Forelimb muscle (tissue), 1 donor: Measurements from ENCODE around the gene GPR142. TPM values are rescaled to one million over a fixed set of nuclear protein-coding genes. Genes with fewer than 3 reads are reported as not detected.

Source experiments
- DNase-seq: peaks from one replicate; pipeline ENCODE4 v3.0.0-alpha.2; 2013; ENCODE audit warnings: low read depth
- polyA plus RNA-seq: library from polyadenylated mRNA; unstranded; fragments of 120-200 nt; gene quantifications from one replicate; pipeline ENCODE4 v1.2.1, GENCODE V29; 2013; ENCODE audit not compliant: insufficient read length

GPR142 gene
- polyA plus RNA-seq, 1 donor: 0.20 TPM

GRCh38 chr17:74369665-74370490 is 2.6 kb downstream of the GPR142 start:
- no peak for DNase-seq

GRCh38 chr17:74371653-74372147 is 4.4 kb downstream of the GPR142 start:
- no peak for DNase-seq

GRCh38 chr17:74372426-74372825 is 5.1 kb downstream of the GPR142 start:
- no peak for DNase-seq

- DNase-seq: no peak
Observed at GRCh38 chr17:74373838-74374606, 6.7 kb downstream of the GPR142 start.

- DNase-seq: no peak
Observed at GRCh38 chr17:74374858-74375257, 7.6 kb downstream of the GPR142 start.

- peak; percentile 41 for DNase-seq
Observed at GRCh38 chr17:74379495-74380085, 12.3 kb downstream of the GPR142 start.

GRCh38 chr17:74380086-74380958 is 13.0 kb downstream of the GPR142 start:
- no peak for DNase-seq

GRCh38 chr17:74380959-74381808 is 13.9 kb downstream of the GPR142 start:
- DNase-seq: no peak

- DNase-seq: no peak
Observed at GRCh38 chr17:74383141-74383540, 15.8 kb downstream of the GPR142 start.

- no peak for DNase-seq
Observed at GRCh38 chr17:74385201-74385600, 17.9 kb downstream of the GPR142 start.

GRCh38 chr17:74386386-74386785 is 19.1 kb downstream of the GPR142 start:
- DNase-seq: no peak

GRCh38 chr17:74387365-74388218 is 20.3 kb downstream of the GPR142 start:
- DNase-seq: no peak

GRCh38 chr17:74389084-74389753 is 21.9 kb downstream of the GPR142 start:
- no peak for DNase-seq

- no peak for DNase-seq
Observed at GRCh38 chr17:74389937-74390679, 22.8 kb downstream of the GPR142 start.

GRCh38 chr17:74390680-74391653 is 23.7 kb downstream of the GPR142 start:
- DNase-seq: no peak

GRCh38 chr17:74391771-74392170 is 24.5 kb downstream of the GPR142 start:
- DNase-seq: no peak

- no peak for DNase-seq
Observed at GRCh38 chr17:74392848-74393247, 25.5 kb downstream of the GPR142 start.
